K562 (cell line): Measurements from ENCODE around the gene ZNF473. TPM values are rescaled to one million over a fixed set of nuclear protein-coding genes. Genes with fewer than 3 reads are reported as not detected.

ENCODE experiments used
- CCAR2 ChIP-seq: fragments of 200-400 bp; formaldehyde crosslinking; IDR thresholded peaks from 2 replicates; pipeline ENCODE4 v1.6.1; 2017; ENCODE audit warnings: mild to moderate bottlenecking, low read depth, low read length
- CREM ChIP-seq: IDR thresholded peaks from 2 replicates; pipeline ENCODE4 v1.6.1; 2014; ENCODE audit warnings: antibody characterized with exemption, low read depth
- EP400 ChIP-seq: fragments of 450-650 bp; IDR thresholded peaks from 2 replicates; pipeline ENCODE4 v1.6.1; 2017; ENCODE audit warnings: antibody characterized with exemption, mild to moderate bottlenecking, moderate library complexity
- FIP1L1 ChIP-seq: fragments of 200-400 bp; formaldehyde crosslinking; IDR thresholded peaks from 2 replicates; pipeline ENCODE4 v1.6.1; 2018; ENCODE audit warnings: mild to moderate bottlenecking, low read depth, low read length; ENCODE audit not compliant: poor library complexity, severe bottlenecking
- MAFF ChIP-seq: IDR thresholded peaks from 2 replicates; pipeline ENCODE4 v1.6.1; 2012; ENCODE audit warnings: low read length, improper control_type of control experiment
- MYC ChIP-seq, 2 experiments: fragments of 250-450 bp in 1 of 2; sonication (Bioruptor Pico) in 1 of 2; IDR thresholded peaks; 2 replicates each; pipeline versions ENCODE4 v1.5.1 to v1.6.1; 2012 to 2021; ENCODE audit warnings: low read depth in 2 of 2, borderline replicate concordance in 1 of 2, improper control_type of control experiment in 1 of 2, low read length in 1 of 2, mild to moderate bottlenecking in 1 of 2, moderate library complexity in 1 of 2
- NR4A1 ChIP-seq, 2 experiments: fragments of 250-450 bp in 1 of 2; fragments of 450-650 bp in 1 of 2; sonication (Bioruptor Pico) in 1 of 2; IDR thresholded peaks; 2 replicates each; pipeline versions ENCODE4 v1.4.0 to v1.6.1; 2016 to 2020; ENCODE audit warnings: mild to moderate bottlenecking in 2 of 2, missing compliant biosample characterization in 1 of 2, missing genetic modification characterization in 1 of 2, moderate library complexity in 1 of 2
- PPARD ChIP-seq: fragments of 250-450 bp; sonication (Bioruptor Pico); IDR thresholded peaks from 2 replicates; pipeline ENCODE4 v1.8.0; 2022; ENCODE audit warnings: inconsistent platforms, mild to moderate bottlenecking, moderate library complexity
- RNF2 ChIP-seq: sonication (generic); IDR thresholded peaks from 2 replicates; pipeline ENCODE4 v1.6.1; 2016
- TEAD4 ChIP-seq, 2 experiments: sonication (generic) in 1 of 2; formaldehyde crosslinking in 1 of 2; IDR thresholded peaks; 2 replicates each; pipeline versions ENCODE4 v1.6.1 to v1.8.0; 2012 to 2022; ENCODE audit warnings: borderline replicate concordance in 1 of 2, inconsistent platforms in 1 of 2, low read length in 1 of 2, mild to moderate bottlenecking in 1 of 2, missing genetic modification reagents in 1 of 2
- TOE1 ChIP-seq, 2 experiments: fragments of 450-650 bp in 1 of 2; sonication (generic) in 1 of 2; formaldehyde crosslinking in 1 of 2; IDR thresholded peaks; 2 replicates each; pipeline versions ENCODE4 v1.7.1 to v1.8.0; 2016 to 2022; ENCODE audit warnings: borderline replicate concordance in 2 of 2, mild to moderate bottlenecking in 2 of 2, antibody characterized with exemption in 1 of 2, inconsistent platforms in 1 of 2, low read depth in 1 of 2, missing genetic modification reagents in 1 of 2, moderate library complexity in 1 of 2
- ZBTB7A ChIP-seq: IDR thresholded peaks from 2 replicates; pipeline ENCODE4 v1.6.1; 2011; ENCODE audit warnings: low read depth, mild to moderate bottlenecking, low read length, moderate library complexity, borderline replicate concordance; ENCODE audit not compliant: control insufficient read depth
- ZNF431 ChIP-seq: sonication (generic); formaldehyde crosslinking; IDR thresholded peaks from 2 replicates; pipeline ENCODE4 v1.8.0; 2022; ENCODE audit warnings: mild to moderate bottlenecking, missing genetic modification reagents
- ZNF445 ChIP-seq: fragments of 250-450 bp; sonication (Bioruptor Pico); IDR thresholded peaks from 2 replicates; pipeline ENCODE4 v1.4.0; 2020; ENCODE audit warnings: low read depth, mild to moderate bottlenecking, moderate library complexity
- ZNF76 ChIP-seq: fragments of 250-450 bp; sonication (Bioruptor Pico); IDR thresholded peaks from 2 replicates; pipeline ENCODE4 v1.4.0; 2020; ENCODE audit warnings: mild to moderate bottlenecking, moderate library complexity, borderline replicate concordance
- ZSCAN29 ChIP-seq: fragments of 450-650 bp; IDR thresholded peaks from 2 replicates; pipeline ENCODE4 v1.6.1; 2017
- polyA plus RNA-seq, 8 experiments: library from polyadenylated mRNA; depleted of rRNA in 4 of 8; stranded (reverse) in 5 of 8; unstranded in 3 of 8; fragments of >200 nt; fragmentation: Nextera tagmentation in 2 of 8; fragmentation: Illumina TruSeq in 1 of 8; extraction: Ambion mirVana in 2 of 8; extraction: Trizol in 1 of 8; gene quantifications; 2 replicates each; pipeline versions ENCODE4 v1.2.1 to v1.2.3, GENCODE V29; 2011 to 2014; ENCODE audit warnings: inconsistent platforms in 1 of 8, missing spikeins in 1 of 8
- total RNA-seq, 7 experiments: library from RNA; depleted of rRNA in 6 of 7; stranded (reverse); fragments of >200 nt in 6 of 7; fragmentation: Illumina TruSeq in 2 of 7; extraction: Trizol in 2 of 7; gene quantifications; 2 replicates each; pipeline versions ENCODE4 v1.2.1 to v1.2.3, GENCODE V29; 2011 to 2021; ENCODE audit warnings: low replicate concordance in 1 of 7
- TF ChIP-seq, protein P1 (sequence below): fragments of 250-450 bp; sonication (Bioruptor Pico); IDR thresholded peaks from 2 replicates; pipeline ENCODE4 v1.5.0; 2021; ENCODE audit warnings: mild to moderate bottlenecking, moderate library complexity
- TF ChIP-seq, protein P2 (sequence below), 2 experiments: fragments of 450-650 bp in 1 of 2; sonication (generic) in 1 of 2; formaldehyde crosslinking; conservative IDR thresholded peaks; 2 replicates each; pipeline versions ENCODE4 v1.4.0 to v1.8.1; 2020 to 2022; ENCODE audit warnings: mild to moderate bottlenecking in 1 of 2, missing genetic modification reagents in 1 of 2
- TF ChIP-seq, protein P3 (sequence below): sonication (generic); formaldehyde crosslinking; IDR thresholded peaks from 2 replicates; pipeline ENCODE4 v1.5.0; 2020; ENCODE audit warnings: missing genetic modification reagents

ZNF473 gene
- total and polyA plus RNA-seq, 9 of the 15 experiments (the other 6 are each of a cell fraction or from before 2014, with no cell fraction given), result 8.2 to 34.0 (median 28.5) TPM

DNA sequence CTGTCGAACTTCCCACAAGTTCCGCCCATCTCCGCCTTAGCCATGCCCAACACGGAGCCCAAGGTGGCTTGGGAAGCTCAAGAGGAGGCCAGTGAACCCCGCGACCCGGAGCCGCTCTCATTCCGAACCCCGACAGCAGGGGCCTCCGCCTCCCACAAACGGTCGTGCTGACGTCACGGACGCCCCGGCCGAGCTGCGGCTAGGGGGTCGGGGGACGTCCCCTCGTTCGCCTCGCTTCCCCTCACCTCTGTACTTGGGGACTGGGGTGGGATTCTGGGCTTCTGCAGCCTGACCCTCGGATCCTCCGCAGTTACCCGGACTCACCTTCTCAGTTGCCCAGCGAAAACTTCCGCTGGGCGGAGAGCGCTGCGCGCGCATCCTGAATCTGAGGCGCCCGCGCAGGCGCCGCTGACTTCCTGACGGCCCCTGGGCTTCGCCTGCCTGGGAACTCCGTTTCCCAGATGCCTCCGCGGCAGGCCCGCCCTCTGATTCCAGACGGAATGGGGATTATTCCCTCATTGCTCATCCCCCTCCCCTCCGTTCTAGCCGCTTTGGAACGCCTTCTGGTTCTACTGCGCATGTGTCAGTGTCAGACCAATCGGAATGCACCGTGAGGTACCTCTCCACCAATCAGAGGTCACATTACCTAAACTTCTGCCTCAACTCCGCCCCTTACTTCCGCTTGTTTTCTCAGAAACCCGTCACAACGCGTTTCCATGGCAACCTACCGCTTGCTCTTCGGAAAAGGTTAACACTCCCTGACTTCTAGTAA lies 597 bp upstream of the ZNF473 start, which contains the start of gene VRK3 (continued):
- TF ChIP-seq, protein P1, sequence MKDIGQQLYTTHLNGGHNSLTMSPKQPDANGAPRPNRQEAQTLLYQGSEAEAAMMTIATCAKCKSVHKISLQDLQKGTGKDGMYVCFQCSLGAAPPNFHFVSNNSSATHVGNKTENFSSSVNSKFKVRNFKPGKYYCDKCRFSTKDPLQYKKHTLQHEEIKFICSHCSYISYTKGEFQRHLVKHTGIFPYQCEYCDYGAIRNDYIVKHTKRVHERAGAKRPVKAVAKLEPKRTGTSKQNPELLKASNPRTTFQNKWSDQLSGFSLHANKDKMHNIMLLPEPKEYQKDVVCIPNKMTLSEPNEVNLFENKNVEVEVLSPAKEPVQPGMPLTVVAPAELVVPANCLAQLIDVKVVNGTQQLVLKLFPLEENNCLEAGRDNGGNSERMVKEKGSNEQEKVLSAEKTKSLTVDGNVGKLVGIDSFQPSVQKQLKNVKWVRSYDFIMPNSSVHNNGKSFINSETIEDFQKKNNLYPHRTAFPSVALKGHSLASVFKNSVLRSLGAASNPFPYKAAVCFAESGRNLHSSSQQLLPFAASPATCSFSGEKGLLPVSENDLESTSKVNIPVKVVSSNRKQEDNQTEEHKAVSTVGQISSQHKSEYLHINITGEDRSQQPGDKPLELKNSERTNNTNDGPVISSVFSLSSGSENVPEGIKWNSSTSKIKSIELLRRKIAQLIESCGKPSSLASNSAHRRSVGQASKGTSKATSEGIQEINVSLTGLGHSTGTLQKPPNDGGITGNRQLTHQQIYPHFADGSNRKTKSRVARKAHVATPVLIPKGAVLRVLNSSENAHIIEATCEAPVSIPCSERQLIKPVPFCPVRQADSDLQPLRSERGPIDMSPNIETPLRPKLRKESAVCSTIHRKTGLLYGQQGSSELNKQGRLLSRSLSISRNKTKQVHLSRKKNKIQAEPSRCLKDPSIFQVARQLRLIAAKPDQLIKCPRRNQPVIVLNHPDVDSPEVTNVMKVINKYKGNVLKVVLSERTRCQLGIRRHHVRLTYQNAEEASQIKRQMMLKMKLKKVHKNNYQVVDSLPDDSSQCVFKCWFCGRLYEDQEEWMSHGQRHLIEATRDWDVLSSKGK (CRISPR knock-in tag), result no peak
- TF ChIP-seq ZNF445 (CRISPR knock-in tag) (no peak), MAFF (no peak), ZNF431 (CRISPR knock-in tag) (no peak), ZBTB7A (peak; percentile 60; the same call in 1 of the 2 replicates), ZNF76 (CRISPR knock-in tag) (no peak), NR4A1 (CRISPR knock-in tag; IDR thresholded peaks at IDR 0.05) (no peak), NR4A1 (tag; IDR thresholded peaks at IDR 0.05) (no peak), ZSCAN29 (no peak), TEAD4 (IDR thresholded peaks at IDR 0.05; ENCODE audit: low read length) (no peak), TEAD4 (CRISPR knock-in tag; IDR thresholded peaks at IDR 0.05; ENCODE audit: borderline replicate concordance) (no peak), TOE1 (IDR thresholded peaks at IDR 0.05; ENCODE audit: borderline replicate concordance) (no peak; the same call in 1 of the 2 replicates), TOE1 (CRISPR knock-in tag; IDR thresholded peaks at IDR 0.05; ENCODE audit: borderline replicate concordance, low read depth) (peak; percentile 90; the same call in 1 of the 2 replicates), CCAR2 (no peak), PPARD (no peak), CREM (peak; percentile 93), RNF2 (no peak), FIP1L1 (peak; percentile 74), MYC (IDR thresholded peaks at IDR 0.05; ENCODE audit: low read depth, low read length) (0 out of 2 replicates have a peak, but pooled peaks have one; percentile 22), MYC (CRISPR knock-in tag; IDR thresholded peaks at IDR 0.05; ENCODE audit: borderline replicate concordance, low read depth) (no peak), EP400 (peak; percentile 38; the same call in 1 of the 2 replicates)
- TF ChIP-seq, protein P2, sequence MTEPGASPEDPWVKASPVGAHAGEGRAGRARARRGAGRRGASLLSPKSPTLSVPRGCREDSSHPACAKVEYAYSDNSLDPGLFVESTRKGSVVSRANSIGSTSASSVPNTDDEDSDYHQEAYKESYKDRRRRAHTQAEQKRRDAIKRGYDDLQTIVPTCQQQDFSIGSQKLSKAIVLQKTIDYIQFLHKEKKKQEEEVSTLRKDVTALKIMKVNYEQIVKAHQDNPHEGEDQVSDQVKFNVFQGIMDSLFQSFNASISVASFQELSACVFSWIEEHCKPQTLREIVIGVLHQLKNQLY (CRISPR knock-in tag; conservative IDR thresholded peaks at IDR 0.05), result no peak
- TF ChIP-seq, protein P3, sequence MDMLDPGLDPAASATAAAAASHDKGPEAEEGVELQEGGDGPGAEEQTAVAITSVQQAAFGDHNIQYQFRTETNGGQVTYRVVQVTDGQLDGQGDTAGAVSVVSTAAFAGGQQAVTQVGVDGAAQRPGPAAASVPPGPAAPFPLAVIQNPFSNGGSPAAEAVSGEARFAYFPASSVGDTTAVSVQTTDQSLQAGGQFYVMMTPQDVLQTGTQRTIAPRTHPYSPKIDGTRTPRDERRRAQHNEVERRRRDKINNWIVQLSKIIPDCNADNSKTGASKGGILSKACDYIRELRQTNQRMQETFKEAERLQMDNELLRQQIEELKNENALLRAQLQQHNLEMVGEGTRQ (CRISPR knock-in tag), result no peak
